ENCODE results near the gene FHL3. TPM values are rescaled to one million over a fixed set of nuclear protein-coding genes. Genes with fewer than 3 reads are reported as not detected.

FHL3 gene
- total and polyA plus RNA-seq, 2 donors (not counting 1 experiment from before 2014, with no cell fraction given): 0.15 to 2.2 TPM

GRCh38 chr1:38012363-38013226 is 7.3 kb upstream of the FHL3 start, which contains the start of gene UTP11:
TSS of gene UTP11 (plus strand) at chr1:38012734. CDS start at chr1:38012803, 69 bp downstream.
- Mint-ChIP-seq H3K9me3 (ENCODE audit: insufficient read depth) (no peaks in the 10 kb centered on the region), H3K4me1 (peaks cover 23% of the 10 kb centered on the region), H3K4me3 (peak within 1 kb of the TSS; percentile 97), H3K27ac (peak within 1 kb of the TSS; percentile 91), H3K27me3 (no peaks in the 10 kb centered on the region)
- intact Hi-C loops (cut with micrococcal nuclease): loop anchor here (1.0 to 2.0 kb wide), 5 partner anchors 22 to 458 kb away; partner anchors contain the start of genes INPP5B, MTF1, POU3F1 and SF3A3
- Histone ChIP-seq H3K9ac (ENCODE audit: low read length) (peak within 1 kb of the TSS; percentile 90), H3K36me3 (replicated peaks in 1 of 2; ENCODE audit: control extremely low read depth in 1 of 2, control insufficient read depth in 1 of 2, extremely low read depth in 1 of 2, insufficient read depth in 2 of 2, low read length in 1 of 2) (peaks cover 4 to 11% of the 10 kb centered on the region in 2 experiments), H3K79me2 (ENCODE audit: control insufficient read depth, insufficient read depth, low read length) (peaks cover 40% of the 10 kb centered on the region), H3K4me1 (ENCODE audit: control insufficient read depth in 2 of 2, insufficient read depth in 2 of 2, low read length in 2 of 2) (peaks cover 13 to 20% of the 10 kb centered on the region in 2 donors), H4K20me1 (ENCODE audit: control insufficient read depth, insufficient read depth, low read length, poor library complexity, severe bottlenecking) (peaks cover 5% of the 10 kb centered on the region), H3K27ac (ENCODE audit: low read length in 2 of 2) (peak within 1 kb of the TSS; percentile 76 to 90), H2AFZ (ENCODE audit: insufficient read depth, low read depth, low read length, poor library complexity, severe bottlenecking) (peak within 1 kb of the TSS; percentile 96), H3K27me3 (replicated peaks in 1 of 4; ENCODE audit: control extremely low read depth in 1 of 4, control insufficient read depth in 3 of 4, insufficient read depth in 4 of 4, low read length in 3 of 4) (no peaks in the 10 kb centered on the region), H3K4me2 (replicated peaks; ENCODE audit: low read depth, low read length, poor library complexity, severe bottlenecking) (peak within 1 kb of the TSS; percentile 77), H3K4me3 (ENCODE audit: control extremely low read depth in 1 of 5, extremely low read depth in 1 of 5, insufficient read depth in 1 of 5, low read depth in 2 of 5, low read length in 4 of 5) (peak within 1 kb of the TSS; percentile 72 to 93 (median 83)), H3K9me3 (ENCODE audit: control extremely low read depth in 1 of 3, control insufficient read depth in 2 of 3, insufficient read depth in 1 of 3, low read length in 2 of 3) (peaks cover 0 to 7% (median 3%) of the 10 kb centered on the region in 3 donors)
- peak; percentile 95 for DNase-seq
- POLR2A ChIA-PET: interaction anchor here (0.6 to 1.3 kb wide), 3 partner anchors 15 to 23 kb away, joined by 3 to 11 read pairs (median 3); partner anchors contain the start of gene SF3A3
- CTCF ChIA-PET: interaction anchor here (1.6 to 2.9 kb wide), 3 partner anchors 10 to 22 kb away, joined by 5 to 18 read pairs (median 9); partner anchors contain the start of gene SF3A3
- ATAC-seq (ENCODE audit: low read depth): peak; percentile 97
- WGBS (ENCODE audit: insufficient coverage): 3% methylated on average over 45 of the region's 49 CpGs
- TF ChIP-seq CTCF (IDR thresholded peaks at IDR 0.05) (no peak), EZH2 (IDR thresholded peaks at IDR 0.05; ENCODE audit: borderline replicate concordance, insufficient read depth, low read depth, low read length, poor library complexity, severe bottlenecking) (no peak)
